ENCODE data around the gene EPHA2.

DNA sequence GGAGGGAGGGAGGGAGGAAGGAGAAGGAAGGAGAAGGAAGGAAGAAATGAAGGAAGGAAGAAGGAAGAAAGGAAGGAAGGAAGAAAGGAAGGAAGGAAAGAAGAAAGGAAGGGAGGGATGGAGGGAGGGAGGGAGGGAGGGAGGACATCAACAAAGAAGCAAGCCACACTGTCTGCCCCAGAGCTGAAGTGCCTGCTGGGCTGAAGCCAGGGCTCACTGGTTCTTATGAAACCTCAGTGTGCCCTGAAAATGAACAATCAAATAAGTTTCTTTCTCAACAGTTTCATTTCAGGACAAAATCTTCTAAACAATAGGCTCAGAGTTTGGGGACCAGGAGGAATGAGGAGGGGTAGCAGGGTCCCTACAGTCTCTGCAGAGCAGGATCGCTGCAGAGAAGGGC, 35.4 kb upstream of the EPHA2 start:
- TF ChIP-seq POLR2AphosphoS5 (IDR thresholded peaks at IDR 0.05; ENCODE audit: low read depth, low read length) (no peak), SIN3A (IDR thresholded peaks at IDR 0.05; ENCODE audit: borderline replicate concordance, low read depth, low read length) (no peak), TAF1 (IDR thresholded peaks at IDR 0.05; ENCODE audit: borderline replicate concordance, low read depth, low read length) (no peak)
- TF ChIP-seq, protein P1, sequence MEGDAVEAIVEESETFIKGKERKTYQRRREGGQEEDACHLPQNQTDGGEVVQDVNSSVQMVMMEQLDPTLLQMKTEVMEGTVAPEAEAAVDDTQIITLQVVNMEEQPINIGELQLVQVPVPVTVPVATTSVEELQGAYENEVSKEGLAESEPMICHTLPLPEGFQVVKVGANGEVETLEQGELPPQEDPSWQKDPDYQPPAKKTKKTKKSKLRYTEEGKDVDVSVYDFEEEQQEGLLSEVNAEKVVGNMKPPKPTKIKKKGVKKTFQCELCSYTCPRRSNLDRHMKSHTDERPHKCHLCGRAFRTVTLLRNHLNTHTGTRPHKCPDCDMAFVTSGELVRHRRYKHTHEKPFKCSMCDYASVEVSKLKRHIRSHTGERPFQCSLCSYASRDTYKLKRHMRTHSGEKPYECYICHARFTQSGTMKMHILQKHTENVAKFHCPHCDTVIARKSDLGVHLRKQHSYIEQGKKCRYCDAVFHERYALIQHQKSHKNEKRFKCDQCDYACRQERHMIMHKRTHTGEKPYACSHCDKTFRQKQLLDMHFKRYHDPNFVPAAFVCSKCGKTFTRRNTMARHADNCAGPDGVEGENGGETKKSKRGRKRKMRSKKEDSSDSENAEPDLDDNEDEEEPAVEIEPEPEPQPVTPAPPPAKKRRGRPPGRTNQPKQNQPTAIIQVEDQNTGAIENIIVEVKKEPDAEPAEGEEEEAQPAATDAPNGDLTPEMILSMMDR (IDR thresholded peaks at IDR 0.05): no peak
- TF ChIP-seq, protein P2, sequence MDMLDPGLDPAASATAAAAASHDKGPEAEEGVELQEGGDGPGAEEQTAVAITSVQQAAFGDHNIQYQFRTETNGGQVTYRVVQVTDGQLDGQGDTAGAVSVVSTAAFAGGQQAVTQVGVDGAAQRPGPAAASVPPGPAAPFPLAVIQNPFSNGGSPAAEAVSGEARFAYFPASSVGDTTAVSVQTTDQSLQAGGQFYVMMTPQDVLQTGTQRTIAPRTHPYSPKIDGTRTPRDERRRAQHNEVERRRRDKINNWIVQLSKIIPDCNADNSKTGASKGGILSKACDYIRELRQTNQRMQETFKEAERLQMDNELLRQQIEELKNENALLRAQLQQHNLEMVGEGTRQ (IDR thresholded peaks at IDR 0.05; ENCODE audit: borderline replicate concordance, low read depth, low read length): no peak
